ENCODE results near the gene ANKDD1A.

ANKDD1A gene

DNA sequence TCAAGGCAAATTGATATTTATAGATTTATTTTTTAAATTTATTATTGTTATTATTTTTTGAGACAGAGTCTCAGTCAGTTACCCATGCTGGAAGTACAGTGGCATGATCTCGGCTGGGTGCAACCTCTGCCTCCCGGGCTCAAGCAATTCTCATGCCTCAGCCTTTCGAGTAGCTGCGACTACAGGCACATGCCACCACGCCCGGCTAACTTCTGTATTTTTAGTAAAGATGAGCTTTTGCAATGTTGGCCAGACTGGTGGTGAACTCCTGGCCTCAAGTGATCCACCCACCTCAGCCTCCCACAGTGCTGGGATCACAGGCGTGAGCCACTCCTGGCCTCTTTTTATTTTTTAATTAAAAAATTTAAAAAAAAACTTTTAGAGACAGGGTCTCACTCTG lies 59.0 kb downstream of the ANKDD1A start:
- DNase-seq (ENCODE audit: low read depth): no peak

DNA sequence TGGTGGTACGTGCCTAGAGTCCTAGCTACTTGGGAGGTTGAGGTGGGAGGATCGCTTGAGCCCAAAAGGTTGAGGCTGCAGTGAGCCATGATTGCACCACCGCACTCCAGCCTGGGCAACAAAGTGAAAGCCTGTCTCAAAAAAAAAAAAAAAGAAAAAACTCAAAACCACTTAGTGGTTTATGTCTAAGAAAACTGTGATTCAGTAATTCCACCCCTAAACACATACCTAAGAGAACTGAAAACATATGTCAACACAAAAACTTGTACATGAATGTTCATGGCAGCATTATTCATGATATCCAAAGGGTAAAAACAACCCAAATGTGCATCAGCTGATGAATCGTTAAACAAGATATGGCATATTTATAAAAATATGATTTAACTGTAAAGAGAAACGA lies 63.7 kb downstream of the ANKDD1A start:
- no peak for DNase-seq (ENCODE audit: low read depth)

DNA sequence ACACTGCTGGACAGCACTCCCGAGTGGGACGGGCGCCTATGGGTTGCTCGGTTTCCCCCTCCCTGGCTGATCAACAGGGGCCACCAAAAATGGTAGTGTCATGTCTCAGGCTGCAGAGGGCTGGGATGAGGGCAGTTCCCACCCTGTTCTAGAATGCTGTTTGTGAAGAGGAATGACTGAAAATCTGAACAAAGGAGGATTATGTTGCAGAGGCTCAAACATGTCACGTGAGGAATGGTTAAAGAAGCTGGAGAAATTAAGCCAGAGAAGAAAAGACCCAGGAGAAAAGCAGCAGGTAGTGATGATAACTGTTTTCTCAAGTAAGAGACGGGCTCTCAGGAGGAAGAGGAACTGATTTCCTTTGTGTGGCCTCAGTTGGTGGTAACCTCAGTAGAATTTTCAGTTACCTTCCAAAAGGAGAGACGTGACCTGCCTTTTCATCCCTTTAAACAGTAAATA lies 67.6 kb downstream of the ANKDD1A start:
- no peak for DNase-seq (ENCODE audit: low read depth)

DNA sequence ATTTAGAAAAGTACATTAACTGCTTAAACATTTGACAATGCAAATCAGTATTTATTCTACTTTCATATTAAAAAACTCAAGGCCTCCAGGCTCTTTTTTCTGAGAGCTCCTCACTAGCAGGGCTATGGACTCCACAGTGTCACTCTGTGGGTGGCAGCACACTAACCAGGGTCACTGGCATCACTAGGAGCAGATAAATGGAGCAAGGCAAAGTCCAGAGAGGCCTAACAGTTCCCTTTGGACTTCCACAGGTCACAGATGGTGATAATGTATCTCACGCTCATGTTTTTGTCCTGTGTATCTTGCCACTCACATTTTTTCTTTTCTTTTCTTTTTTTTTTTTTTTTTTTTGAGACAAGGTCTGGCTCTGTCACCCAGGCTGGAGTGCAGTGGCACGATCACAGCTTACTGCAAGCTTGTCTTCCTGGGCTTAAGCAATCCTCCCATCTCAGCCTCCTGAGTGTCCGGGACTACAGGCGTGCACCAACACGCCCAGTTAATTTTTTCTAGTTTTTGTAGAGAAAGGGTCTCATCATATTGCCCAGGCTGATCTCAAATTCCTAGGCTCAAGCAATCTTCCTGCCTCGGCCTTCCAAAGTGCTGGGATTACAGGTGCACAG lies 70.2 kb downstream of the ANKDD1A start:
- no peak for DNase-seq (ENCODE audit: low read depth)

DNA sequence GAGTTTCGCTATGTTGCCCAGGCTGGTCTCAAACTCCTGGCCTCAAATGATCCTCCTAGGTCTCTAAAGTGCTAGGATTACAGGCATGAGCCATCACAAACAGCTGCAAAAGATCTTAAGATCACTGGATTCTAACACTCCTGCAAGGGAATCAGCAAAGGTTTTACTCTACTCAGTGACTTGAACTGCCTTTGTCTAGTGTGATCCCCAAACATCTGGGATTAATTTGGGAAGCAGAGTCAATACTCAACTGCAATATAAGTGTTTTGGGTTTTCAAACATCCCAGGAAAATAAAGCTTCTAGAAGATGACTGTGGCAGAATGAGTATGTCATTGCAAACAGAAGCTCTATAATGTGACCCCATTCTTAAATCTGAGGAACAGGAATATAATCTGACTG lies 70.8 kb downstream of the ANKDD1A start:
- DNase-seq (ENCODE audit: low read depth): no peak

DNA sequence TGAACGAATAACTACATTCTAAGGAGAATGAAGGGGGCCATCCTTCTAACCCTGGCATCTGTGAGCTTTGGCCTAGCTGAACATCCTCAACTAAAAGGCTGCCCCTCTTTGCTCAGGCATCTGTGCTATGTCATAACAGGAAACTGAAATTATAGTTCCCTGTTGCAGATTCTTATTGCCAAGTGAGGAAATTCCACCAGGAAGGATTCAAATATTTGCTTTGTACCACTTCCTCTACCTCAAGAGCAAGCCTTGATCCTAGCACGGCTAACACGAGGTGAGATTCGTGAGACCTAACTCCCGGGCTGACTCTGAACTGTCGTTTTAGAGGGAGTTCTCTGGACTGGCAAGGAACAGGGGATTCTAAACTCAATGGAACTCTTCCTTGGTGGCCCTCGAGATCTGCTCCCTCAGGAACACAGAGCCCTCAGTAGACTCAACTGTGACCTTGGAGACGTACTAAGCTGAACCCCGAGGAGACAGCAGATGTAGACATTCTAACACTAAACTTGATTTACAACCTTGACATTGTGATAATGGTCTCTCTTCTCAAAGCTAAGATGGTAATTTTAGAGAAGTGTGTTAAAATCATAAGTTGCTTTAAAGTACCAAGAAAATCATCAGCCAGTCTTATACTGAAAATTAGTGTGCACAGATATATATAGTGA lies 73.8 kb downstream of the ANKDD1A start:
- DNase-seq (ENCODE audit: low read depth): no peak

DNA sequence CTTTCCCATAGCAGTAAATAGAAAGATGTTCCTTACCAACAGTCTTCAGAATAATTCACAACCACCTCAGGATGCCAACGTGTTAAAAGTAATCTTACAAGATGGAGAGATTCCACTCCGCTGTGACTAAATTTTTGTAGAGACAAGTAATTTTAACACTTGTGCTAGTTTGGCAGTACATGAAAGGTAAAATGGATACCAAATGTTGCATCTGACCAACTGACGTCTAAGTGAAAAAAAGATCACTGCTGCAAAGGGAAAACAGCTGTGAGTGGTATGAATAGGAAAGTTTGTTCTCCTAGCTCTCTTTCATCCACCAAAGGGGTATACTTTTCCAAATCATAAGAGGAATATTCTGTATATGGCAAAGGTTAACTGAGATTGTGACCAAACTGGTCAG lies 75.4 kb downstream of the ANKDD1A start:
- no peak for DNase-seq (ENCODE audit: low read depth)

DNA sequence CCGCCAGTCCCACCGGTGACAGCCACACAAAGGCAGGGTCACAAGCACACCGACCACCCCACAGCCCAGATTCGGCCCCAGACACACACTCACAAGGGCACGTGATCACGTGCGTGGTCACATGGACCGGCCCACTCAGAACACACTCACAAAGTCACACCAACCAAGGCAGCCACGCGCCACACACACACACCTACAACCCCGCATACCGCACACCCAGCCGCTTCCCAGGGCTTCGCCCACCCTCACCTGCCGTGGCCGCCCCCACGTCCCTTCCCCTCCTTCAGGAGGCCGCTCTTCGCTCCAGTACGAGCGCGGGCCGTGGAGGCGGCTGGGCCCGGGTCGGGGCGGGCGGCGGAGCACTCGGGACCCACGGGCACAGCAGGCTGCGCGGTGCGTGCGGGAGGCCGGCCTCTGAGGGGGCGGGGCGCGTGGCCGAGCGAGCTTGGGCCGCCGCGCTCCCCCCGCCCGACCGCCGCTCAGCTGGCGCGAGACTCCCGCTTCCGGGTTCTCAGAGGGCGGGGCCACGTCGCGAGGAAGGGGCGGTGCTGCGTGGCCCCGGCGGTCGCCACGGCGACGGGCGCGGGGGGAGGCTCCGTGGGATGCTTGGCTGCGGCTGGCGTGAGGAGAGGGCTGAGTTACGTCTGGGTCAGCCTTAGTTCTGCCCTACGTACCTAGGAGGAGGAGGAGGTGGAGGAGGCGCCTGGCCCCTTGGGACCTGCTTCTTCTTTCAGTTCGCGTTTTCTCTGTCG lies 77.9 kb downstream of the ANKDD1A start, which contains the start of gene SPG21:
SPG21 (minus strand) TSS at position 499 of the 752 bp plus-strand sequence. CDS start 6,345 bp downstream, outside the sequence.
- DNase-seq (ENCODE audit: low read depth): peak; percentile 91

DNA sequence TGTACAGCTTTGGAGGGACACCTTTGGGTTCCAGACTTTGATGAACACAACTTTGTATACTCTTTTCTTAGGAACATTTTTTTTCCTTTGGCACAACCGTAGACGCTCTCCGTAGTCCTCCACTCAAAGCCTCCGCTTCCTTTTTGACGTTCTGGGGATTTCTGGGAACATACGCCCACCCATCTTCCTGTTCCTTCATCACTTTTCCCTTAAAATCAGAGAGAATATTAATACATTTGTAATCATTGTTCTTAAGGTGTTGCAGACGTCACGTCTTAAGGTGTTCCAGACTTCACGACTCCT lies 78.4 kb downstream of the ANKDD1A start:
- no peak for DNase-seq (ENCODE audit: low read depth)

DNA sequence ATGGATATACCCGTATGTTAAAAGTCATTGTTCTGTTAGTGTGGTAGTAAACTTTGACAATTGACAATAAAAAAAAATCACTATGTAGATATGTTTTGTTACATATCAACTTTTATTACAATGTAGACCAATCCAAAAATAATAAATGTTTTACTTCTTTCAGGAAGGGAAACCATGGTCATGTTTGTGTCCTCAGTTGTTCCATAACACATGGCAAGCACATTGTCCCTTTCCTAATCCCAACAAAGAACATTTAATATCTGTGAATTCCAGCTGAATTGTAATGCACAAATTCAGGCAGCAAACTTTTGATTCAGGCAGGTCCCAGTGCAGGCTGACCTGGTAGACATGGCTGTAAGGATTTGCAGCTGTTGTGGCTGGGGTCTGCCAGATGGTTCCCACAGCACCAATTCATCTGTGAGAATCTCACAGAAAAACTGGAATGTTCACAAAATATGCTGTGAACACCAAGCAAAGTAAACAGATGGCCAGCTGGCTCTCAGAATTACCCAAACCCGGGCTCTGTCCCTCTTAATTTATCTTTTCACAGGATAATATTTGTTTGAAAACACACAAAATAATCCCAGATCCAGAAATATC lies 79.9 kb downstream of the ANKDD1A start:
- DNase-seq (ENCODE audit: low read depth): no peak

DNA sequence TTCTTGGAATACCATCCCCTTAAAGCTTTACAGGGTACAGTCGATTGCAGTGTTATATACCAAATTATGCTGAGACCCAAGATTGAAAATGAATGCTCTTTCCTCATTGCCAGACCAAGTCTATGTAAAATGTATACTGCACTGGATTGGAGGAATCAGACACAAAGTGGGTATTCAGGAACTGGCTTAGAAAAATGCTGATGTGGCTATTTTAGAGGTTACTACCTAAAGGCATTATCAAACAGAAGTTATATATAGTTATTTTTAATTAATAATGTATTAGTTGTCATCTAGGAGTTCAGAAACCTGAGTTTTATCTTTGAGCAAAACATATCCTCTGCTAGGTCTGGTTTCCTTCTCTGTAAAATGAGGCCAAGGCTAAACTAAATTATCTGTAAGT lies 81.6 kb downstream of the ANKDD1A start:
- no peak for DNase-seq (ENCODE audit: low read depth)

DNA sequence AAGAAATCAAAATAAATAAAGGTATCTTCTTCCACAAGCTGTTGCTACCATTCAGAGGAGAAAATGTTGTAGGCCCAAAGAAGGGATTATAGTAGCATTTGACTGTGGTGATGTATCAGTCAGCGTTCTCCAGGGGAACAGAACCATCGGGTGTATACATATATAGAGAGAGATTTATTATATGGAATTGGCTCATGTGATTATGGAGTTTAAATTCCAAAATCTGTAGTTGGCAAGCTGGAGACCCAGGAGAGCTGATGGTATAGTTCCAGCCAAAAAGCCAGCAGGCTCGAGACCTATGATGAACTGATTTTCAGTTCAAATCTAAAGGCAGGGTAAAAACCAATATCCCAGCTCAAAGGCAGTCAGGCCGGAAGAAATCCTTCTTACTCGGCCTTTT lies 85.4 kb downstream of the ANKDD1A start:
- no peak for DNase-seq (ENCODE audit: low read depth)

DNA sequence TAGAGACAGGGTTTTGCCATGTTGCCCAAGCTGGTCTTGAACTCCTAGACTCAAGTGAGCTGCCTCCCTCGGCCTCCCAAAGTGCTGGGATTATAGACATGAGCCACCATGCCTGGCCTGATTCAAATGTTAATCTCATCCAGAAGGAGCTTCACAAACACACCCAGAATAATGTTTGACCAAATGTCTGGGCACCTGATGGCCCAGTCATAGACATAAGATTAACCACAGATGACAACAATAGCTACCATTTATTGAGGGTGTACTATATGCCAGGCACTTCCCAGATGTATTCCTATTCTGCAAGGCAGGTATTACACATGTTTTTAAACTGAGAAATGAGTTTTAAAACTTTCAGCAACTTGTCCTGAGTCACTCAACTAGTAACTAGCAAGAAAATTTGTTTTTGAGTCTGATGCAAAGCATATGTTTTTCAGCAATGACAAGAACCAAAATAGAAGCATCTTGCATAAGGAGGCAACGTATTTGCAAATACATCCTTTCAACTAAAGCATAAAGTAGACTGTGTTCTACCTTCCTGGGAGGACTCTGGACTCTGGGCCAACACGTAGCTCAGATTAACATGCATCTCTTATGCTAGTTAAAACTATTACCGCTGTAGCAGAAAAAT lies 86.2 kb downstream of the ANKDD1A start:
- DNase-seq (ENCODE audit: low read depth): no peak

DNA sequence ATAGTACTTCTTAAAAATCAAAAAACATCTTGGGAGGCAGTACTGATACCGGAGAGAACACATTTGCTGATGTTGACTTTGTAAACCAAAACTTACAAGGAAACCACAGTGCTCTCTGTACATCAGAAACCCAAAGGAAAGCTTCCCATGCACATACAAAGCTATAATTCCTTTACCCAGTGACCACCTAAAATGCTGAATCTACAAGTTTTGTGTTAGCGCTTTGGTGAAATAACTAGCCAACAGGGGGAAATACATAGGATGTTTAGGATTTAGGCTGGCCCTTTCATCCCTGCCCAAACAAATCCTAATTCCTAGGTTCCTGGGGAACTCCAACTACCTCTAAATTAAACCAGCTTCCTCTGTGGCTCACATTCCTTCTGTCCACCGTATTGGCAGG lies 93.3 kb downstream of the ANKDD1A start:
- no peak for DNase-seq (ENCODE audit: low read depth)

DNA sequence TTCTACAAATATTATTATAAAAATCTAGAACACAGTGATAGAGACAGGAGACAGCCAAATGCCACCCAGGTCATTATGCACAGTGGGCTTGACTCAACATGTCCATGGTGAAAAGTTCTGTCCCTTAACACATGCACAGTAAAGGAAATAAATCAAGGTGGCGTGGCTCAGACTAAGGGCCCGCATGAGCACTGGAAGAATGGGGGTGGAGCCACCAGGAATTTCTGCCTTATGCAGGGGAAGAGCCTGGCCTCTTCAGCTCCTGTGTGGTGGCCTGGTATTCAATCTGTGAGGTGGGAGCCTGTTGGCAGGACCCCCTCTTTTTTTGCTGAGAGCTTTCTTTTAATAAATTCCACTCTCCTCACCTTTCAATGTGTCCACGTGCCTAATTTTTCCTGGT lies 95.2 kb downstream of the ANKDD1A start:
- no peak for DNase-seq (ENCODE audit: low read depth)
